Activated T-cell treated with anti-CD3 and anti-CD28 coated beads, Interleukin-2, amount 50 U/mL, for 24 hours (primary cell): ENCODE measurements around the gene GLIS2.
"Not testable (repeated sequence)": the region's sequence is repeated elsewhere in the genome, so short reads cannot be mapped to it uniquely, and the experiment has no call there.

Experiments
- DNase-seq: peaks from one replicate; pipeline ENCODE4 v3.0.0-alpha.2; 2020
- H3K27ac Mint-ChIP-seq: 2 replicates; pipeline ENCODE4 v1.8.0; 2020; ENCODE audit warnings: mild to moderate bottlenecking, mixed read lengths
- H3K27me3 Mint-ChIP-seq: 2 replicates; pipeline ENCODE4 v1.8.0; 2020; ENCODE audit warnings: mixed read lengths
- H3K36me3 Mint-ChIP-seq: 2 replicates; pipeline ENCODE4 v1.8.0; 2020; ENCODE audit warnings: low read depth, mixed read lengths
- H3K4me1 Mint-ChIP-seq: 2 replicates; pipeline ENCODE4 v1.8.0; 2020; ENCODE audit warnings: low read depth, mixed read lengths
- H3K4me3 Mint-ChIP-seq: 2 replicates; pipeline ENCODE4 v1.8.0; 2020; ENCODE audit warnings: mild to moderate bottlenecking, moderate library complexity, mixed read lengths
- H3K9me3 Mint-ChIP-seq: 2 replicates; pipeline ENCODE4 v1.8.0; 2020; ENCODE audit warnings: mixed read lengths

The GLIS2 gene

DNA sequence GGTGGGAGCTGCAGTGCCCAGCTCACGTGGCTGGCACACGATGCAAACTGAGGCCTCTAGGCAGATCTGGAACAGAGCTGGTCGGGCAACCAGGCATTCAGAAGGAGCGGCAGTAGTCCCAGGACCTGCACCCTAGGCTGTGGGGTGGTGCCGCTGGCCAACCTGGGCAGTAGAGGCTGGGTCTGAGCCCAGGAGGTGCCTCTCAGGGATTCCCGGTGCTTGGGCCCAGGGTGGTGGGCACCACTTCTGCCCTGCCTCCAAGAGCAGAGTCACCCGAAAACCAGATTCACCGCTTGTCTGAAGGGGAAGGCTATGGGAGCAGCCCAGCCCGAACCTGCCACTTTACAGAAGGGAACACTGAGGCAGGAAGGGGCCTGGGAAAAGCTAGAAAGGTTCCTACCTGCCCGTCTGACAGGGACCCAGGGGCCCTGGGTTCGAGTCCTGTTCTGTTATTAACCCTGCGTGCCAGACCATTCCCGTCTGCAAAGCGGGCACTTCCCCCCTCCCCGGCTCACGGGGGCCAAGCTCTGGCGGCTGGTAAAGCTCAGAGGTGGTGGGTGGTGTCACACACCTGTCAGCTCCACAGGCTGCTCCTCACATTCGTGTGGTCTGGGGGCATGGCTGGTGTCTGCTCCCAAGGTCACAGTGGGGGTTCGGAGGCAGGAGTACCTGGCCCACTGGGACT, 16.9 kb downstream of the GLIS2 start:
- peaks cover 7% of the 10 kb centered on the region for H3K4me1 Mint-ChIP-seq
- no peak overlapping the region for H3K4me3 Mint-ChIP-seq
- H3K27ac Mint-ChIP-seq: no peak overlapping the region
- no peaks in the 10 kb centered on the region for H3K36me3 Mint-ChIP-seq
- no peaks in the 10 kb centered on the region for H3K9me3 Mint-ChIP-seq
- DNase-seq: no peak
- no peaks in the 10 kb centered on the region for H3K27me3 Mint-ChIP-seq

DNA sequence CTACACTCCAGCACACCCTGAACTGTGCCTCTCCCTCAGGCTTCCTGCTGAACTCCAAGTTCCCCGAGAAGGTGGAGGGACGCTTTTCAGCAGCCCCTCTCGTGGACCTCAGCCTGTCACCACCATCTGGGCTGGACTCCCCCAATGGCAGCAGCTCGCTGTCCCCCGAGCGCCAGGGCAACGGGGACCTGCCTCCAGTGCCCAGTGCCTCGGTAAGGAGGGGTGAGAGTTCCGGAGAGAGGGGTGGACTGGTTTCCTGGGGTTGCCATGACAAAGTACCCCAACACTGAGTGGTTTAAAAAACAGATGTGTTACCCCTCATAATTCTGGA, 17.4 kb downstream of the GLIS2 start:
- no peak overlapping the region for H3K27ac Mint-ChIP-seq
- H3K36me3 Mint-ChIP-seq: peaks cover 1% of the 10 kb centered on the region
- H3K4me1 Mint-ChIP-seq: peaks cover 5% of the 10 kb centered on the region
- no peaks in the 10 kb centered on the region for H3K27me3 Mint-ChIP-seq
- no peaks in the 10 kb centered on the region for H3K9me3 Mint-ChIP-seq
- H3K4me3 Mint-ChIP-seq: no peak overlapping the region
- DNase-seq: no peak

DNA sequence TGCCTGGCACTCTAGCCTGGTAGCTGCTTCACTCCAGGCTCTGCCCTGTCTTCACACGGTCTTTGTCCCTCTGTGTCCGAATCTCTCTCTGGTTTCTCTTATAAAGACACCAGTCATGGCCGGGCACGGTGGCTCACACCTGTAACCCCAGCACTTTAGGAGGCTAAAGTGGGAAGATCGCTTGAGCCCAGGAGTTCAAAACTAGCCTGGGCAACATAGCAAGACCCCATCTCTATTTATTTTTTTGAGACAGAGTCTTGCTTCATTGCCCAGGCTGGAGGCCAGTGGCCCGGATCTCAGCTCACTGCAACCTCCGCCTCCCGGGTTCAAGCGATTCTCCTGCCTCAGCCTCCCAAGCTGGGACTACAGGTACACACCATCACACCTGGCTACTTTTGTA, 17.8 kb downstream of the GLIS2 start:
- not testable (repeated sequence) for H3K9me3 Mint-ChIP-seq, H3K4me3 Mint-ChIP-seq, H3K4me1 Mint-ChIP-seq

DNA sequence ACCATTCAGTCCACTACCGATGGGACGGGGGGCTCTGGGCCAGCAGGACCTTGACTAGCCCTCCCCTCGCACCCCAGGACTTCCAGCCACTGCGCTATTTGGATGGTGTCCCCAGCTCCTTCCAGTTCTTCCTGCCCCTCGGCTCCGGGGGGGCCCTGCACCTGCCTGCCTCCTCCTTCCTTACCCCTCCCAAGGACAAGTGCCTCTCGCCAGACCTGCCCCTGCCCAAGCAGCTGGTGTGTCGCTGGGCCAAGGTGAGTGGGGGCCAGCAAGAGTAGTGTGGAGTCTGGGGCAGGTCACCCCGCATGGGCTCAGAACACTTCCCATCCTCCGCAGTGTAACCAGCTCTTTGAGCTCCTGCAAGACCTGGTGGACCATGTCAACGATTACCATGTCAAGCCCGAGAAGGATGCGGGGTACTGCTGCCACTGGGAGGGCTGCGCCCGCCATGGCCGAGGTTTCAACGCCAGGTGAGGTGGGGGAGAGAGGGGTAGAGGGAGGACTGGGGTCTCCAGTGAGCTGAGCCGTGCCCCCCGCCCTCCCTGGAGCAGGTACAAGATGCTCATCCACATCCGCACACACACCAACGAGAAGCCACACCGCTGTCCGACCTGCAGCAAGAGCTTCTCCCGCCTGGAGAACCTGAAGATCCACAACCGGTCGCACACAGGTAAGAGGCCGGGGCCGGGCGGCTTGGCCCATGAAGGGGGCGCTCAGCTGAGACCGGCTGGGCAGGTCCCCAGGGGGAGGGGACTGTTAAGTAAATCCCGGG, 19.0 kb downstream of the GLIS2 start:
- DNase-seq: no peak
- H3K27me3 Mint-ChIP-seq: no peaks in the 10 kb centered on the region
- H3K27ac Mint-ChIP-seq: no peak overlapping the region
- no peaks in the 10 kb centered on the region for H3K4me1 Mint-ChIP-seq
- H3K4me3 Mint-ChIP-seq: no peak overlapping the region
- H3K9me3 Mint-ChIP-seq: no peaks in the 10 kb centered on the region
- H3K36me3 Mint-ChIP-seq: peaks cover 15% of the 10 kb centered on the region

More for the DNA sequence above, 17.8 kb downstream of the GLIS2 start:
- H3K27me3 Mint-ChIP-seq, DNase-seq, H3K27ac Mint-ChIP-seq, H3K36me3 Mint-ChIP-seq: not testable (repeated sequence)

DNA sequence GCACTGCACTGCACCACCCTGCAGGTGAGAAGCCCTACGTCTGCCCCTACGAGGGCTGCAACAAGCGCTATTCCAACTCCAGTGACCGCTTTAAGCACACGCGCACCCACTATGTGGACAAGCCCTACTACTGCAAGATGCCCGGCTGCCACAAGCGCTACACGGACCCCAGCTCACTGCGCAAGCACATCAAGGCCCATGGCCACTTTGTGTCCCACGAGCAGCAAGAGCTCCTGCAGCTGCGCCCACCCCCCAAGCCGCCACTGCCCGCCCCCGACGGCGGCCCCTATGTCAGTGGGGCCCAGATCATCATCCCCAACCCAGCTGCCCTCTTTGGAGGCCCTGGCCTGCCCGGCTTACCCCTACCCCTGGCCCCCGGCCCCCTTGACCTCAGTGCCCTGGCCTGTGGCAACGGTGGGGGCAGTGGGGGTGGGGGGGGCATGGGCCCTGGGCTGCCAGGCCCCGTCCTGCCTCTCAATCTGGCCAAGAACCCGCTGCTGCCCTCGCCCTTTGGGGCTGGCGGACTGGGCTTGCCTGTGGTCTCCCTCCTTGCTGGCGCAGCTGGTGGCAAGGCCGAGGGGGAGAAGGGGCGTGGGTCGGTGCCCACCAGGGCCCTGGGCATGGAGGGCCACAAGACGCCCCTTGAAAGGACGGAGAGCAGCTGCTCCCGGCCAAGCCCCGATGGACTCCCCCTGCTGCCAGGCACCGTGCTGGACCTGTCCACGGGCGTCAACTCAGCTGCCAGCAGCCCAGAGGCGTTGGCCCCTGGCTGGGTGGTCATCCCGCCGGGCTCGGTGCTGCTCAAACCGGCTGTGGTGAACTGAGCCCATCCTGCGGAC, 21.1 kb downstream of the GLIS2 start:
- Mint-ChIP-seq H3K4me3 (no peak overlapping the region), H3K4me1 (no peaks in the 10 kb centered on the region), H3K27me3 (no peaks in the 10 kb centered on the region), H3K27ac (no peak overlapping the region), H3K9me3 (no peaks in the 10 kb centered on the region), H3K36me3 (peaks cover 33% of the 10 kb centered on the region)
- no peak for DNase-seq

DNA sequence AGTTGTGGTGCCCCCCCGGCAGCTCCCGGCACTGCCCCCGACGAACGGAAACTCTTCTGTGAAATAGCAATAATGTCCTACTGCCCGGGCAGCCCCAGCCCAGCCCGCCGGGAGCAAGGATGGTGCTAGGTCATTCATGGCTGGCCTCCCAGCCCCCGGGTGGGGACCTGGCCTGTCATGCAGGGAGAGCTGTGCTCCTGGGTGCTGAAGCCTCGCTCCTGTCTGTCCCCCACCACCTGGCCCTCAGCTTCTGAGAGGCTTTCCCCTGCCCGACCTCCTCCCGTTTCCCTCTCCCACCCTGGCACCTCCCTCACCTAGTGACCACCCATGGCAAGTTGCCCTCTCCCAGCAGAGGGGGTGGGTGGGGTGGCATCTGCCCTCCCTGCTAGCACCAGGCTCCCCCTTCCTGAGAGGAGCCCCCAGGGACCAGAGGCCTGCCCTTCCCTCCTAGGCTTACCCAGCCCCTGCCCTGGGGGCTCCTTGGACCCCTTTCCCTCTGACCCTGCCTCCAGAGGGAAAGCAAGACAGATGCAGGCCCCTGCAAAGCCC, 21.7 kb downstream of the GLIS2 start:
- Mint-ChIP-seq H3K27ac (no peak overlapping the region), H3K36me3 (peaks cover 37% of the 10 kb centered on the region), H3K4me3 (no peak overlapping the region), H3K27me3 (no peaks in the 10 kb centered on the region), H3K9me3 (no peaks in the 10 kb centered on the region), H3K4me1 (no peaks in the 10 kb centered on the region)
- no peak for DNase-seq

DNA sequence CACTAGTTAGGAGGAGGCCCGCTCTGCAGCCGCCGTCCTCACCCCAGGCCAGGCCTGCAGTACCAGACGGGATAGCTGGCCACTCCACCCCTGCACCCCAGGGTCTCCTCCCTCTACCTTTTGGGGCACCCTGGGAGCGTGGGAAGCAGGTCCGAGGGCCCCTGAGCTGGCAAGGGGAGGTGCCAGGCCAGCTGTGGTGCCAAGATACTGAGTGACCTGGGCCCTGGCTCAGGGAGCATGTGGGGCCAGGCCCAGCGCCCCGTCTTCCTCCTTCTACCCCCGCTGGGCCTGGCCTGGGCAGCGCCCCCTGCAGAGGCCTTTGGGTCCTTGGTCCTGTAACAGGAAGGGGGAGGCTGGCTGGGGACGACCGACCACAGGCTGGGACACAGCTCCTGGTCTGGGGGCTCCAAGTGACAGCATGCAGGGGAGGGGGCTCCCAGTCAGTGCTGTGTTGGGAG, 22.3 kb downstream of the GLIS2 start:
- no peak overlapping the region for H3K4me3 Mint-ChIP-seq
- no peak for DNase-seq
- no peaks in the 10 kb centered on the region for H3K9me3 Mint-ChIP-seq
- no peak overlapping the region for H3K27ac Mint-ChIP-seq
- no peaks in the 10 kb centered on the region for H3K4me1 Mint-ChIP-seq
- peaks cover 42% of the 10 kb centered on the region for H3K36me3 Mint-ChIP-seq
- H3K27me3 Mint-ChIP-seq: no peaks in the 10 kb centered on the region

DNA sequence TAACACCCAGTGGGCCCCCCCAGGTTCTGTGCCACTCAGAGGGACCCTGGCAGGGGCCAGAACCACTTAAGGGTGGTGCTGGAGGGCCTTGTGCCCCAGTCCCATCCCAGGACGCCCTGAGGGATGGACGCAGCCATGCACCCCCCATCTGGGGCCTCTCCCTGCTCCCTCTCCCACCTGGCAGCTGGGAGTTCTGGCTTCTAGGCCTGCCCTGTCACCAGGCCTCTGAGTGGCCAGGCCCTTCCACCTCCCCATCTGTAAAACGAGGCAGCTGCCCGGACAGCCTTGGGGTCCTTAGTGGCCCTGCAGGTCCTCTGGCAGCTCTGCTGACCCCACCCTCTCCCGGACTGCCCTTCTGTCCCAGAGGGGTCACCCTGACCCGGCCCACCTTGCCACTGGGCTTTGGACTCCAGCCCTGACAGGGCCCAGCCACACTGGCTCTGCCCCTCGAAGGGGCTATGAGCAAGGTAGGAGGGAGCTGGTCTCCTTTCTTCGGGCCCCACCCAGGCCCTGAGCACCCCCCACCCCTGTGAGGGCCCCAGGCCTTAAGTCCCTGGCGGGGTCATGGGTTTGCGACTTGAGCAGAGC, 22.9 kb downstream of the GLIS2 start:
- no peak for DNase-seq
- peaks cover 48% of the 10 kb centered on the region for H3K36me3 Mint-ChIP-seq
- no peak overlapping the region for H3K4me3 Mint-ChIP-seq
- no peaks in the 10 kb centered on the region for H3K27me3 Mint-ChIP-seq
- no peaks in the 10 kb centered on the region for H3K9me3 Mint-ChIP-seq
- peaks cover 4% of the 10 kb centered on the region for H3K4me1 Mint-ChIP-seq
- no peak overlapping the region for H3K27ac Mint-ChIP-seq

DNA sequence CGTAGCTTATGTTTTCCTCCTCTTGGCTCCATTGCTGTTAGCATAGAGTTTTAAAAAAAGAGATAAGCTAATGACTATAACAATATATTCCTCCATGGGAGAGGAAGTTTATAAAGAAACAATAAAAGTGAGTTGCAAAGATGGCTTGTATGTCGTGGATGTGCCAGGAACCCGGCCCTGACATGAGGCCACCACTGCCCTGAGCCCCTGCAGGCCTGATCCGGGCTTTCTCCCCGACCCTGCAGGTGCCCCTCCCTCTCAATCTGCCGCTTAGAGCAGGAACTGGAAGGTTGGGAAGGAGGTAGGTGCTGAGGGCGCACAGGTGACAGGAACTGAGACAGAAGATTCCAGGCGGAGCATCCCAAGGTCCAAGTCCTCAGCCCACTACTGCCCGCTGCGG, 23.6 kb downstream of the GLIS2 start:
- H3K4me1 Mint-ChIP-seq: peaks cover 6% of the 10 kb centered on the region
- DNase-seq: no peak
- H3K36me3 Mint-ChIP-seq: peaks cover 50% of the 10 kb centered on the region
- H3K27me3 Mint-ChIP-seq: no peaks in the 10 kb centered on the region
- H3K27ac Mint-ChIP-seq: no peak overlapping the region
- no peak overlapping the region for H3K4me3 Mint-ChIP-seq
- no peaks in the 10 kb centered on the region for H3K9me3 Mint-ChIP-seq

DNA sequence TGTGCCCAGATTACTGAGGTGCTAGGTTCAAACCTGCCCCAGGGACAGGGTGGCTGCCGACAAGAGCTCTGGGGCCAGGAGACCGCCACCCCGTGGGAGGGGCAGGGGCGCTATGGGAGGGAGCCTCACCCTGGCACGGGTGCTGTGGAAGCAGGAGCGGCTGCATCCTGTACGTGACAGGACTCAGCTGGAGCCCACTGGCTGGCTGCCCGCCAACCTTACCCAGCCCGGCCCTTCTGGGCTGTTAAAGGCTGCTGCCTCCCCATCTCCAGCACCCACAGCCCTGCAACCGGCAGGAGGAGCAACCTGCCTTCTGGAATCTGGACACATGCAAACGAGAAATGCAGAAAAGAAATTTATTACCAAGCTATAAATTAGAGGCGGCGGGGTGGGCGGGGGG, 24.0 kb downstream of the GLIS2 start:
- no peak overlapping the region for H3K27ac Mint-ChIP-seq
- no peaks in the 10 kb centered on the region for H3K9me3 Mint-ChIP-seq
- no peak overlapping the region for H3K4me3 Mint-ChIP-seq
- H3K27me3 Mint-ChIP-seq: no peaks in the 10 kb centered on the region
- H3K4me1 Mint-ChIP-seq: peaks cover 8% of the 10 kb centered on the region
- peaks cover 53% of the 10 kb centered on the region for H3K36me3 Mint-ChIP-seq
- no peak for DNase-seq

DNA sequence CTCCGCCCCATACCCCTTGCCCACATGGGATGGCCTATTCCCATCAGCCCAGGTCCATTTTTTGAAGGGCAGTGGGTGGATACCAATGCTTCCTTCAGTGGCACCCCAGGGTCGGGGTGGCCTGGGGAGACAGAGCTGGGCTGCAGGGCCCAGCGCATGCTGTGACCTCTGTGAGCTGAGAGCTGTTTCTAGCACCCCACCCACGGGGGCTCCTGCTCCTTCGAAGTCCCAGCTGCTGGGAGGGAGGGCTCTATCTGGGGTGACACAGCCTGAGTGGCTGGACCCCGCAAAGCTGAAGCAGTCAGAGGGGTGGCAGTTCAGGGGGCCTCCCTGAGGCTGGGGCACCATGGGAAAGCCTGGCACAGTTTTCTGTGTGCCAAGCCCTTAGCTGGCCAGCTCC, 24.6 kb downstream of the GLIS2 start:
- no peak overlapping the region for H3K27ac Mint-ChIP-seq
- no peak overlapping the region for H3K4me3 Mint-ChIP-seq
- DNase-seq: no peak
- peaks cover 8% of the 10 kb centered on the region for H3K4me1 Mint-ChIP-seq
- no peaks in the 10 kb centered on the region for H3K9me3 Mint-ChIP-seq
- peaks cover 58% of the 10 kb centered on the region for H3K36me3 Mint-ChIP-seq
- no peaks in the 10 kb centered on the region for H3K27me3 Mint-ChIP-seq

DNA sequence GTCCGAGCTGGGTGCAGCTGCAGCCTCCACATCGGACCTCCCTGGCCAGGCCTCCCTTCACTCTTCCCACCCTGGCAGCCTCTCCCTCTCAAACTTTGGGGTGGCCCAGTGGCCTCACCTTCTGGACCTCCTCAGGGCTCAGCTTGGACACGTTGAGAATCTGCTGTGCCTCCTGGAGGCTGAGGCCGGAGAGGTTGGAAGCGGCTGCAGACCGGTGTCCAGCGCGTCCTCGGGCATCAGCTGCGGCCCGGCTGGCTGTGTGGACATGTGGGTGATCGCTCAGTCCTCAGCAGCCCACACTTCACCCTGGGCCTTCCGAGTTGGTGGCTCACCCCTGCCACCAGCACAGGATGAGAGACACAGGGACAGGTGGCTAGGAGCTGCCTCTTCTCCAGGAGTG, 25.4 kb downstream of the GLIS2 start:
- H3K9me3 Mint-ChIP-seq: no peaks in the 10 kb centered on the region
- peaks cover 65% of the 10 kb centered on the region for H3K36me3 Mint-ChIP-seq
- peaks cover 13% of the 10 kb centered on the region for H3K4me1 Mint-ChIP-seq
- DNase-seq: no peak
- no peak overlapping the region for H3K4me3 Mint-ChIP-seq
- no peaks in the 10 kb centered on the region for H3K27me3 Mint-ChIP-seq
- no peak overlapping the region for H3K27ac Mint-ChIP-seq

DNA sequence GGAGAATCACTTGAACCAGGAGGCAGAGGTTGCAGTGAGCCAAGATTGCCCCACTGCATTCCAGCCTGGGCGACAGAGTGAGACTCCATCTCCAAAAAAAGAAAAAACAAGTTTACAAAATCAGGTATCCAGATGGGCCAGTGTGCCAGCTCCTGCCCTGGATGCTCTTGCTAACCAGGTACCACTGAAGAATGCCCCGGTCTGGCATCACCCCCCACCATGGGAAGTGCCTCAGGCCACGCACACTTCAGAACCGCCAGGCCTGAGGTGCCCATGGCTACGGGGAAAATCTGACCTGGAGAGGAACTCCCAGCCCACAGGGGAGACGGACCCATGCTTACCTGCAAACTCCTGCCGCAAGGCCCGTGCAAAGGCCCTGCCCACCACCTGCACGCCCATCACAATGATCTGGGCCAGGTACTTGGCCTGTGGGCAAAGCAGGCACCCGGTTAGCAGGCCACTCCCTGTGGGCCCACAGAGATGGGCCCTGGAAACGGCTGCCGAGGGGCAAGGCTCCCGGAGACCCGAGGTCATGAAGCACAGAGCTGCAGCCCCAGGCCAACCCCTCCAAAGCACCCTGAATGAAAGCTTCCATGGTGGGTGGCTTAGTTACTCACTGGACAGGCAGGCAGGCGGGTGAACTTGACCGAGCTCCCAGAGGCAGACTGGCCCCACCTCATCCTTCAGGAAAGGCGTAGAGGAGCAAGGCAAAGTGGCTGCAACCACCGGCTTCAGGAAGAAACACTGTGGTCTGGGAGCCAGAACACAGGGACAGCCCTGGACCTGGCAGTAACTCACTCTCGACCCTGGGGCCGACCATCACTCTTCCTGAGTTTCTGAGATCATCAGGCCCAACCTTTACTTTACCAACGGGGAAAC, 27.2 kb downstream of the GLIS2 start:
- H3K27ac Mint-ChIP-seq: peak overlapping the region; percentile 55
- DNase-seq: no peak
- H3K9me3 Mint-ChIP-seq: no peaks in the 10 kb centered on the region
- peaks cover 26% of the 10 kb centered on the region for H3K4me1 Mint-ChIP-seq
- H3K4me3 Mint-ChIP-seq: no peak overlapping the region
- H3K36me3 Mint-ChIP-seq: peaks cover 78% of the 10 kb centered on the region
- no peaks in the 10 kb centered on the region for H3K27me3 Mint-ChIP-seq
